Measurements from ENCODE around the gene PMEPA1. TPM values are rescaled to one million over a fixed set of nuclear protein-coding genes. Genes with fewer than 3 reads are reported as not detected.

PMEPA1 gene
- total RNA-seq, 1 donor from 2014 or later: 61.3 TPM

DNA sequence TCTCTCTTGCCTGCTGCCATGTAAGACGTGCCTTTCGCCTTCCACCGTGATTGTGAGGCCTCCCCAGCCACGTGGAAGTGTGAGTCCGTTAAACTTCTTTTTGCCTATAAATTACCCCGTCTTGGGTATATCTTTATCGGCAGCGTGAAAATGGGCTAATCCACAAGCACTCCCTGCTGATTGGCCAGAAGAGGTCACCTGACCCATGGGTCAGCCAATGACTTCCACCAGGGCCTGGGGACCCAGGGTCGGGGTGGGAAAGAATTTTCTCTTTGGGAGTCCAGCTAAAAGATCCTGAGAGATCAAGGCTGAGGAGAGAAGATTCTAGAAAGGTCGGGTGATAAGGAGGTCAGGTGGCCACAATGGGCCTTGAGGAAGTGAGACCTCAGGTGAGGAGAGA lies 106.7 kb downstream of the PMEPA1 start:
- Mint-ChIP-seq H3K4me1 (ENCODE audit: unreplicated experiment) (peaks cover 12% of the 10 kb centered on the region), H3K27ac (ENCODE audit: unreplicated experiment) (peak overlapping the region; percentile 57), H3K36me3 (ENCODE audit: low read depth, unreplicated experiment) (peaks cover 2% of the 10 kb centered on the region), H3K4me3 (ENCODE audit: unreplicated experiment) (no peak overlapping the region), H3K9me3 (ENCODE audit: unreplicated experiment) (no peaks in the 10 kb centered on the region), H3K27me3 (ENCODE audit: unreplicated experiment) (peaks cover 4% of the 10 kb centered on the region)
- DNase-seq (ENCODE audit: low spot score): no peak
- TF ChIP-seq, protein P1, sequence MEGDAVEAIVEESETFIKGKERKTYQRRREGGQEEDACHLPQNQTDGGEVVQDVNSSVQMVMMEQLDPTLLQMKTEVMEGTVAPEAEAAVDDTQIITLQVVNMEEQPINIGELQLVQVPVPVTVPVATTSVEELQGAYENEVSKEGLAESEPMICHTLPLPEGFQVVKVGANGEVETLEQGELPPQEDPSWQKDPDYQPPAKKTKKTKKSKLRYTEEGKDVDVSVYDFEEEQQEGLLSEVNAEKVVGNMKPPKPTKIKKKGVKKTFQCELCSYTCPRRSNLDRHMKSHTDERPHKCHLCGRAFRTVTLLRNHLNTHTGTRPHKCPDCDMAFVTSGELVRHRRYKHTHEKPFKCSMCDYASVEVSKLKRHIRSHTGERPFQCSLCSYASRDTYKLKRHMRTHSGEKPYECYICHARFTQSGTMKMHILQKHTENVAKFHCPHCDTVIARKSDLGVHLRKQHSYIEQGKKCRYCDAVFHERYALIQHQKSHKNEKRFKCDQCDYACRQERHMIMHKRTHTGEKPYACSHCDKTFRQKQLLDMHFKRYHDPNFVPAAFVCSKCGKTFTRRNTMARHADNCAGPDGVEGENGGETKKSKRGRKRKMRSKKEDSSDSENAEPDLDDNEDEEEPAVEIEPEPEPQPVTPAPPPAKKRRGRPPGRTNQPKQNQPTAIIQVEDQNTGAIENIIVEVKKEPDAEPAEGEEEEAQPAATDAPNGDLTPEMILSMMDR (IDR thresholded peaks at IDR 0.05; ENCODE audit: unreplicated experiment): no peak

DNA sequence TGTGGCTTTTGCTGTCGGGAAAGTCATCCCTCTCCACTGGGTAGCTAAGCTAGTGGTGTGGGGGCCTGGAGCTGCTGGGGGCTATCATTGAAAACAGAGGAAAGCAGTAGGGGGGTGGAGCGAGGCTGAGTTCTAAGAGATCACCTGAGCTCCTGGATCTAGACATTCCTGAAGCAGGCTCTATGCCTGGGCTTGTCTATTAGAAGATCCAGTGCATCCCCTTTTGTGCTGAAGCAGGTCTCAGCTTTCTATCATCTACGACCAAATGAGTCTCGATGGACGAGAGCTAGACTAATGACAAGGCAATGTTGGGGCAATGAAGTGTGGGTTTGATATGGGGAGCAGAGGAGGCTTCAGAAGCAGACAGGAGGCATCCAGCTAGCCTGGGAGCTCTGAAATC lies 108.1 kb downstream of the PMEPA1 start:
- H3K27ac Mint-ChIP-seq (ENCODE audit: unreplicated experiment): no peak overlapping the region
- H3K4me3 Mint-ChIP-seq (ENCODE audit: unreplicated experiment): no peak overlapping the region
- TF ChIP-seq, protein P1 (IDR thresholded peaks at IDR 0.05; ENCODE audit: unreplicated experiment): no peak
- no peaks in the 10 kb centered on the region for H3K36me3 Mint-ChIP-seq (ENCODE audit: low read depth, unreplicated experiment)
- H3K4me1 Mint-ChIP-seq (ENCODE audit: unreplicated experiment): peaks cover 12% of the 10 kb centered on the region
- DNase-seq (ENCODE audit: low spot score): no peak
- H3K27me3 Mint-ChIP-seq (ENCODE audit: unreplicated experiment): peaks cover 1% of the 10 kb centered on the region
- H3K9me3 Mint-ChIP-seq (ENCODE audit: unreplicated experiment): no peaks in the 10 kb centered on the region

DNA sequence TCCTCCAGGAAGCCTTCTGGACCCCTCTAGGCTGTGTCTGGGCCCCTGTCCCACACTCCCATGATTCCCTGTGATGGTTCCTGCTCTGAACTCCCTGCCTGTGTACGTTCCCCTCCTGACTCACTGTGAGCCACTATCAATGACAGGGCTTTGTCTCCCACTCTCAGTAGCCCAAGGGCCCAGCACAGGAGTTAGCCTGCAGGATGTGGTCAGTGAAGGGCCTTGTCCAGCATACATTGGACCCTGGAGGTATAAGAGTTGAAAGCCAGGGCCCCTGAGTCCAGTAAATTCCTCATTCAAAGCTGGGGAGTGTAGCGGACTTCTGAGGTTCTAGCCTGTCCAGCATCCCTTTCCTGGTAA lies 108.6 kb downstream of the PMEPA1 start:
- H3K4me1 Mint-ChIP-seq (ENCODE audit: unreplicated experiment): peaks cover 11% of the 10 kb centered on the region
- no peak overlapping the region for H3K4me3 Mint-ChIP-seq (ENCODE audit: unreplicated experiment)
- peaks cover 1% of the 10 kb centered on the region for H3K27me3 Mint-ChIP-seq (ENCODE audit: unreplicated experiment)
- DNase-seq (ENCODE audit: low spot score): no peak
- H3K36me3 Mint-ChIP-seq (ENCODE audit: low read depth, unreplicated experiment): no peaks in the 10 kb centered on the region
- H3K27ac Mint-ChIP-seq (ENCODE audit: unreplicated experiment): no peak overlapping the region
- TF ChIP-seq, protein P1 (IDR thresholded peaks at IDR 0.05; ENCODE audit: unreplicated experiment): no peak
- no peaks in the 10 kb centered on the region for H3K9me3 Mint-ChIP-seq (ENCODE audit: unreplicated experiment)

DNA sequence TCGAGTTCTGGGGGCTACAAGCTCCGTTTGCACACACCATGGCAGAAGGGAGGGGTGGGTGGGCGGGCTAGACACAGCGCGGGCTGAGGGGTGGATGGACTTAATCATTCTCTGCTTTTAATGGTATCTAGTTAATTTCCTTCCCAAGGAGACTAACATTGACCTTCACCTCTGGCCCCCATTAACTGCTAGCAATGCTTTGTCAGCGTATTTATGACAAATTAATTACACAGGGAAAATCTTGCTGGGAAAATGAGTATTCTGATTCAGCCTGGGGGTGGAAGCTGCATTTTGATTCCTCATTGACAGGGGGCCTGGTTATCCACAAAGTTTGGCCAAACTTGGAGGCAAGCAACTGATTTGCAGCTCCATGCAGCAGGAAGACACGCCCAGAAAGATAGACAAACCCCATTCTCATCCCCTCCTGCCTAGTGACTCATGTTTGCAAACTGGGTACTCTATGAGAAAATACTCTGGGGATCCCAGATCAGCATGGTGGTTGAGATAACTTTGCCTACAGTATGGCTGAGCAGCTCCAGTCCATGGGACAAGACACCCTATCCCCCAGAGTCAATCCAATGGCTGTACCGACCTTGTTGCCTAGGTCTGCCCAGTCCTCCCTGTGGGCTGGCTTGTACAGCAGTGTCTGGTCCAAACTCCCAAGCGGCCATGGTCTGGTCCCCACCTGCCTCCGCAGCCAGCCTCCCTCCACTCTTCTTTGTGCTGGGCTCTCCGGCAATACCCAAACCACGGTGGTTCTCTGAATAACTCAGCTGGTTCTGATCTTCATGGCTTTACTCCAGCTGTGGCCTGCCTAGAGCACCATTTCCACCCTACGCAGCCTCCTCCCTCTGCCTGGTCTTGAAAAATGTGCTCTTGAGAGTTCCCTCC lies 109.2 kb downstream of the PMEPA1 start:
- H3K4me3 Mint-ChIP-seq (ENCODE audit: unreplicated experiment): no peak overlapping the region
- H3K36me3 Mint-ChIP-seq (ENCODE audit: low read depth, unreplicated experiment): no peaks in the 10 kb centered on the region
- TF ChIP-seq, protein P1 (IDR thresholded peaks at IDR 0.05; ENCODE audit: unreplicated experiment): no peak
- no peak for DNase-seq (ENCODE audit: low spot score)
- peak overlapping the region; percentile 42 for H3K27ac Mint-ChIP-seq (ENCODE audit: unreplicated experiment)
- H3K9me3 Mint-ChIP-seq (ENCODE audit: unreplicated experiment): no peaks in the 10 kb centered on the region
- peaks cover 1% of the 10 kb centered on the region for H3K27me3 Mint-ChIP-seq (ENCODE audit: unreplicated experiment)
- H3K4me1 Mint-ChIP-seq (ENCODE audit: unreplicated experiment): peaks cover 8% of the 10 kb centered on the region

DNA sequence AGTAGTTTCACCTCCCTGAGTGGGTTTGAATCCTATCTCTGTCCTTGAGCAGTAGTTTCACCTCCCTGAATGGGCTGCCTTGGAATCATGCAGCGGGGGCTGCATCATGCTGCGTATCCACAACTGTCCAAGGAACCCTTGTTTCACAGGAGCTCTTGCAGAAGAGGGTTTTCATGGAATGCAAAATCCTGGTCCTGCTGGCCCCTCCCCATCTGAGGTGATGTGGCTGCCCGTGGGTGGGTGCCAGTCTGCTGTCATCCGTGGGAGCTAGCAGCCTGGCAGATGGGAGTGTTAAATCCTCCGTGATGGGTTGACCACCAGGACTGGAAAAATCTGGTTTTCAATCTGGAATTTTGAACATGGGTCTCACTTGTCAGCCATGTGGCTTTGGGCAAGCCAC lies 111.3 kb downstream of the PMEPA1 start:
- no peak overlapping the region for H3K4me3 Mint-ChIP-seq (ENCODE audit: unreplicated experiment)
- TF ChIP-seq, protein P1 (IDR thresholded peaks at IDR 0.05; ENCODE audit: unreplicated experiment): no peak
- no peaks in the 10 kb centered on the region for H3K4me1 Mint-ChIP-seq (ENCODE audit: unreplicated experiment)
- no peaks in the 10 kb centered on the region for H3K36me3 Mint-ChIP-seq (ENCODE audit: low read depth, unreplicated experiment)
- H3K27me3 Mint-ChIP-seq (ENCODE audit: unreplicated experiment): peaks cover 1% of the 10 kb centered on the region
- no peak for DNase-seq (ENCODE audit: low spot score)
- no peaks in the 10 kb centered on the region for H3K9me3 Mint-ChIP-seq (ENCODE audit: unreplicated experiment)
- no peak overlapping the region for H3K27ac Mint-ChIP-seq (ENCODE audit: unreplicated experiment)
